NCI-H82 (cell line): ENCODE data around the gene OR51G2.
"Not testable (repeated sequence)": the region's sequence is repeated elsewhere in the genome, so short reads cannot be mapped to it uniquely, and the experiment has no call there.

Experiments
- DNase-seq: peaks from one replicate; lab custom pipeline; 2025; lab: John Stamatoyannopoulos, UW

The OR51G2 gene, protein sequence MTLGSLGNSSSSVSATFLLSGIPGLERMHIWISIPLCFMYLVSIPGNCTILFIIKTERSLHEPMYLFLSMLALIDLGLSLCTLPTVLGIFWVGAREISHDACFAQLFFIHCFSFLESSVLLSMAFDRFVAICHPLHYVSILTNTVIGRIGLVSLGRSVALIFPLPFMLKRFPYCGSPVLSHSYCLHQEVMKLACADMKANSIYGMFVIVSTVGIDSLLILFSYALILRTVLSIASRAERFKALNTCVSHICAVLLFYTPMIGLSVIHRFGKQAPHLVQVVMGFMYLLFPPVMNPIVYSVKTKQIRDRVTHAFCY

DNA sequence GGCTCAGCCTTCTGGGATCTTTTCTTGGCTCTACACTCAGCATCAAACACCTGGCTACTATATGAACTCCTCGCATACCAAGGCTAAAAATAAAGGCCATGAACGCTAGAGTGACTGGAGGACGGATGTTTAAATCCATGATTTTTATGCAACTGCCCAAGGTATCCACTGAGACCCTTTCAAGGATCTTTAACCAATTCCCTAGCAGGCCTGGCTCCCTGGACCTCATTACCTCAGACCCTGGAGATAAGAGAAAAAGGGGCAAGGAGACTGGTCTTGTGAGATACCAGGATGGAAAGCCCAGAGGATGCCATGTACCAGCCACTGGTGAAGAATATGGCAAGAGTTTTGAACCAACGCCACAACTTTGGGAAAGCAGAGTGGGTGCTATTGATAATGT, at the start of gene OR51G2:
TSS of gene OR51G2 (minus strand) at position 101 of the 400 bp plus-strand sequence. CDS start 3,687 bp downstream, outside the sequence.
- no peak for DNase-seq

DNA sequence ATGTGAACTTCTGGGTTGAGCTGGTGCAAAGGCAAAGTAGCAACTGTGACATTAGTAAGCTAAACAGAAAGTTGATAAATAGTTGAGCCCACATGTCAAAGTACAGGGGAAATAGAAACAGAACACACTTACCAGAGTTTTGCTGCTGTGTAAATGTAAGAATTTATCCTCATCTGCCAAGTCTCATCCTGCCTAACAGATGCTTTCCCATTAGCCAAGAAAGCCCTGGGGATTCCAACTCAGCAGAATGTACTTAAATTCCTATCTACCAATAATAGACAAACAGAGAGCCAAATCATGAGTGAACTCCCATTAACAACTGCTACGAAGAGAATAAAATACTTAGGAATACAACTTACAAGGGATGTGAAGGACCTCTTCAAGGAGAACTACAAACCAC, 43.7 kb upstream of the OR51G2 start:
- DNase-seq, result no peak

DNA sequence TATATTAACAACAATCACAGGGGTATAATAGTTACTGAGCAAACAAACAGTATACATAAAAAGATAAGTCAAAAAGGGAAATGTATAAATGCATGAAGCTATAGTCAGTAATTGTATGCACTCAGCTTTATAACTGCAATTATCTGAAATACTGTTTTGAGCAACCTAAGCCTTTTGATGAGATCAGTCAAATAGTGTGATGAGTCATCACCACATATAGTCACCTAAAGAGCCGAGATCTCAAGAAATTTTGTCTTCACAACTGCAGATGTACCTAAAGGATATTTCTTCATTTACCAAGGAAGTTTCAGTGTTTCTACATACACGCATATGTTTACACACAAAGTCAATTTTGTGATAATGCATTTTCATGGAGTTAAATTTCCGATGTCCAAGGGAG, 41.7 kb upstream of the OR51G2 start:
- no peak for DNase-seq

DNA sequence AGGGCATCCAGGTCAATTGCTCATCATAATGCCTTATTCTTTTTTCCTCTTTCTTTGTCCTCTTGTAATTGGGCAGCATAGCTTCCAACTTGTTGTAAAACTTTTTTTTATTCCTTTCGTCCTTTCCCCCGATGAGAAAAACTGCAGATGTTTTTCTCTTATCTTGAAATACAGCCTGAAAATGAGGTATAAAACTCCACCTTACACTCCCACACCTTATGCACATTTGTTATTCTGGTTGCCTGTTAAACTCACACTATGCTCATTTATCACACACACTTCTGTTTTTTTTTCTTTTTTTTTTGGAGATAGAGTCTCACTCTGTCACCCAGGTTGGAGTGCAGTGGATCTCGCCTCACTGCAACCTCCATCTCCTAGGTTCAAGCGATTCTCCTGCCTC, 38.2 kb upstream of the OR51G2 start:
- DNase-seq, result no peak

DNA sequence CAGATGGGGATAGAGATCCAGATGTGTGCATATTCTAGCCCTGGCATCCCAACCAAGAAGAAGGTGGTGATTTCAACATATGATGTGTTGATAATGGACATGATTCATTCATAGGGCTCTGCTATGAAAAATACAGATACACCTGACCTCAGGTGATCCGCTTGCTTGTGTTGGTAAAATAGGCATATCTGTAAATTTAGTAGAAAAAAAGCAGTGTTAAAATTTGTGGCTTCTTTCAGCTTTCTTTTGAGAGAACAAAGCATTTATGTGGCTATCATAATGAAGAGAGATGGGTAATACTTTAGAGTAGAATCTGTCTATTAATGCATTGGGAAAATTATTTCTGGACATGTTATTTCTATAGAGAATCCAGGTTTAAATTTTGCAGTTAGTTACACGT, 36.5 kb upstream of the OR51G2 start, which contains the start of gene OR51A2:
TSS of gene OR51A2 (minus strand) at position 101 of the 400 bp plus-strand sequence. CDS start at position 101, 0 bp downstream.
- DNase-seq, result not testable (repeated sequence)

DNA sequence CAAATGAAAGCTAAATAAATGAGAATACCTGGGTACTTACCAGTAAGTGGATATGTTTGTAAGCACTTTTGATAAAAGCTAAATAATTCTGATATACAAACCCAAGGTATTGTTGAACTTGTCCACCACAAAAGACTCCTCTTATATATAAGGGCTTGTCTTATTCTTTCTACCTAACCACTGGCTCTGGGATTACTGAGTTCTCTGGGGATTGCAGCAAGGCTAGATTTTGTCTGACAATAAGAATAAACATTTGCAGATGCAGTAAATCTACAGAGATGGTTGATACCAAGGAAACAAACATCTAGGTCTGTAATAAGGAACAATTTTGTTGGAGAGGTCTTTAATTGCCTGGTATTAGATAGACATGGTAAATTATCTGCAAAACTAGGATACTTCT, 28.4 kb upstream of the OR51G2 start, which contains the start of gene OR51A4:
TSS of gene OR51A4 (minus strand) at position 101 of the 400 bp plus-strand sequence. CDS start 505 bp downstream, outside the sequence.
- no peak for DNase-seq

DNA sequence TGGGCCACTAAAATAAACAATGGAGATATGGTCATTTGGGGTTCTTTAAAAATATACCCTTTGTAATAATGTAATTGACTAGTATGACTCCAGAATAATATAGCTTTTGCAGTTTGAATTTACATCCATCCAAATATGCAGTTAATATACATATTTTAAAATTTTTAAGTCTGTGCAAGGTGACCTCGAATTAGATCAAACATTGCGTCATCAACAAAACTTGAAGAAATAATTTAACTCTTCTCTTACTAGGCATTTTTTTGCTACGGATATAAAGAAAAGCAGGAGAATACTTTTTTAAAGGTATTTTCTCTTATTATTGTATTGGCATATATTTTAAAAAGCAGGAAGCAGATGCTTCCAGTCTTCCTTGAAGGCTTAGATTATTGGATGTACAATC, 17.6 kb upstream of the OR51G2 start:
- no peak for DNase-seq

DNA sequence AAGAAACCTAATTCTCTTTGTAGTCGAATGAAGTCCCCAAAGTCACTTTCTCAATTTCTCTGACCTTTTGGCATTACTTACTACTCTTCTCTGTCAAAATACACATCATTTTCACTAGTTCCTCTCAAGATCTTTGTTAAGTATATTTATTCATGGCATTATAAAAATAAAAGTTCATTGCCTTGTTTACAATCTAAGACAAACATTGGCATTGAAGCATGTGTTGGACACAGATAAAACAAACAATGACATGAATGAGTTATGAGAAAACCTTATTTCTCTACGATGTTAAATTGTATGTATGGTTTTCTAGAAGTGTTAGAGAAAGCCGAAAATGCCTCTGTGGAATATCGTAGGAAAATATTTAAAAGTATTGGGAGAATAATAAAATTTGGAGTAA, 13.6 kb upstream of the OR51G2 start:
- no peak for DNase-seq

DNA sequence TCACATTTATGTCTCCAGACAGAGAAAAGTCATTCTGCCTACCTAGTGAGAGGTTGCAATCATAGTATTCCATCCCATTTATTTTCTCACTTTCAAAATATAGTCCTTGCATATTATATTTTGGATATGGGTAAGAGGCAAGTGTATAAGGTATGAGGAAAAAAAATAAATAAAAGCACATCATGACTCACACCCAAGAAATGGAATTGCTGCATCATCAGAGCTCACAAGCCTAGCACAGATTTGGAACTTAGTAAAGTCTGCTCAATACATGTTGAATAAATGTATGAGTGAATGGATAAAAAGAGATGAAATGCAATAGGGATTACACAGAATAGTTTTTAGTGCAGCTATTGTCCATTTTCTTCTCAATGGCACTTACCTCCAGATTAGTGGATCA, 7.5 kb upstream of the OR51G2 start:
- DNase-seq, result no peak

DNA sequence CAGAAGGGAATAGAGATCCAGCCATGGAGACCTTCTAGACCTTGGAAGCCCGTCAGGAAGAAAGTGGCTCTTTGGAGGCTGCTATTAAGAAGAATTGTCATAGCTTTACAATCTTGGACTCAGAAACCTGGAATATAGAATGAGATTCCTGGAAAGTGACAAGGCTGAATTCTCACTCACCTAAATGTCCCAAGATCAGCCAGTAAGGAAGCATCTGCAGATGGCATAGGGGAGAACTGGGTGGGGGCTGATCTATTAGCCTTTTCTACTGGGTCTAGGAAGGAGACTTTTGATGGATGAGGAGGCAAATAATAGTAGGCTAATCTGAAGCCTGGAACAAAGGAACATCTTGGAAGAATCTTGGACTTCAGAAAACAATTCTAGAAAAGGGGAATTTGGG, 5.1 kb upstream of the OR51G2 start, which contains the start of gene OR51G1:
TSS of gene OR51G1 (minus strand) at position 101 of the 400 bp plus-strand sequence. CDS start at position 101, 0 bp downstream.
- DNase-seq, result no peak

DNA sequence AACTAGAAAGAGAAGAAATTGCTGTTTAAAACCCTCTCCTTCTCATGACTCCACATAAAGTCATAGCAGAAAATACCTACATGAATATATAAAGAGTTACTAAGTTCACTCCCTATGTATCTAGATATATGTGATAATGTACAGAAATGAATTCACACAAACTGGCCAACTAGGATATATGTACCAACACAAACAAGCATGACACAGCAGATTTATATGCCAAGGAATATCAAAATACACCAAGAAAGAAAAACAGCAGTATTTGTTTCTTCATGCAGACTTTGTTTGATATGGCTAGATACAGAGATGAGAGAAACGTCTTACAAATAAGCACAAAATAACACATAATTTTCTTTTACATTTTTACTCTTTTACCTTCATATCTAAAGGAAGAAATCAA, 3.2 kb upstream of the OR51G2 start:
- DNase-seq, result no peak

DNA sequence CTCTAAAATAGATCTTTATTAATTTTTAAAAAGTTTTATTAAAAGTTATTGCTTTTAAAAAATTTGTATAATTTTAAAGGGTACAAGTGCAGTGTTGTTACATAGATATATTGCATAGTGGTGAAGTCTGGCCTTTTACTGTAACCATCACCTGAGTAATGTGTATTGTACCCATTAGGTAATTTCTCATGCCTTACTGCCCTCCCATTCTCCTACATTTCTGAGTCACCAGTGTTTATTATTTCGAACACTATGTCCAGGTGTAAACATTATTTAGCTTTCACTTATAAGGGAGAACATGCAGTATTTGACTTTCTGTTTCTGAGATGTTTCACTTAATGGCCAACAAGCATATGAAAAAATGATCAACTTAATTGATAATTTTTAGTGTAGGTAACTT, 2.6 kb upstream of the OR51G2 start:
- no peak for DNase-seq

DNA sequence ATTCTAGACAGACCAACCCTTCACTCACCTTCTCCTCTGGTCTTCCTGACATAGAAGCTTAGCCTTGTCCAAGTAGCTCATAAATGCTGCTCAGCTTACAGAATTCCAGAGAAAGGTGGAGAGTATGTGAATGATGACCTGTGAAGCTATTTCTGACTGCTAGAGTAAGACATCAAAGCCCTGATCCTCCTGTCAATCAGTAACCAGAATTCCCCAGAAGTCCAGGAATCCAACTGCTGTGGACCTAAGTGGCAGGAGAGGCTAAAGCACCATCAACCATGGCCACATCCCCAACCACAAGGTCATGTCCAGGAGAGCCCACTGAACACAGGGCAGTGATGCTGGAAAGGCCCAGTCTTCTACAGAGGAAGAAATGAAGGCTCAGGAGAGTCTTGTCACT, 2.6 kb downstream of the OR51G2 start:
- no peak for DNase-seq

DNA sequence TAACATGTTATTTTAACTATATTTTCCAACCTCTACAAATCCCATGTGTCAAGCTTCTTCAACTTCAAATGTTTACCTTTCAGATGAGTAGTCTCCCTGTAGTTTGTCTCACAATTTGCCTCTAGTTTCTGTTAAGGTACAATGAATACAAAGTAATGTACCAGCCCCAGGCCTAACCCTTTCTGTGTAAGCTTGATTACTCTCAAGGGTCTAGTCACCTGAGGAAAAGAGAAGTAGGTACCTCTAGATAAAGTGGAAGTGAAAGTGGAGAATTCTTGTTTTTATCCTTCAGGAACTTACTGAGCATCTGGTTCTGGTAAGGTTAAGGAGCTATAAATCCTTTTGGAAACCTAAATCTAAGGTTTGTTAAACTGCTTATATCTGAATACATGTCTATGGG, 15.7 kb downstream of the OR51G2 start, which contains the start of gene OR51A7:
TSS of gene OR51A7 (plus strand) at position 300 of the 400 bp plus-strand sequence. CDS start 3,587 bp downstream, outside the sequence.
- DNase-seq, result no peak

DNA sequence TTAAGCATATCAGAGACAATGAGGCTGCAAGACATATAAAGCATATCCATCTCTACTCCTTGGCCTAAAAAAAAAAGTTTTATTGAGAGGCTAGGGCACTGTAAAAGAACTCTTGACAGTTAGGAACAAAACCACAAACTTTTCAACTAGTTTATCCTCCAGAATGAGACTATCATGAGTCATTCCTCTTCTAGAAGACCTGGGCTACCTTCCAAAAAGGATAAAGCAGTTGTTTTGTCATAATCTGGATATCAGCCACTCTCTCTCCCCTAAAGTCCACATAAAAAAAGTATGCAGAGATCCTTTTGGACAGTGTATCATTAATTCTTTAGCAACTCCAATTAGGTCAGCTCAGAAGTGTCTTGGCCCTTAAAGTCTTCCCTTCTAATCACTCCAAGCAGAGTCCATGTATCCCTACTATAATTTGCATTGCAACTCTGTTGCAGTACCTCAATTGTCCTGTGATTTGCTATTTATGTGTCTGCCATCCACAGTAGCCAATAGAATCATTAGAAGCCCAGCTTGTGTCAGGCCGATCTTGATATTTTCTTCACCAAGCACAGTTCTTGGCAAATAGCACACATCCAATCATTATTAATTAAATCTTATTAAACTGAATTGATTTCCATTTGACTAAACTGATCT, 27.0 kb downstream of the OR51G2 start:
- DNase-seq, result no peak

DNA sequence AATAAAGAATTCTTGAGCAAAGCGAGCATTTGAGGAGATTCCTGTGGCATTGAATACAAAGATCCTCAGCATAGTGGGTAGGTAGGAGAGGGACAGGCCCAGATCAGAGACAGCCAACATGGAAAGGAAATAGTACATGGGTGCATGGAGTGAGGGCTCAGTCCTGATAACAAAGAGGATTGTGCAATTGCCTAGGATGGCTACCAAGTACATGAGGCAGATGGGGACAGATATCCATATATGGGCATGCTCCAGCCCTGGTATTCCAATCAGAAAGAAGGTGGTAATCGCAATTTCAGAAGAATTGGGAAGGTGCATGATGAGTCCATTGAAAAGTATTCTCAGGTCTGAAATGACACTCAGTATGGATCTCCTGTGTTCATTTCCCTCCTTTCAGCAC, 28.9 kb downstream of the OR51G2 start:
- no peak for DNase-seq

DNA sequence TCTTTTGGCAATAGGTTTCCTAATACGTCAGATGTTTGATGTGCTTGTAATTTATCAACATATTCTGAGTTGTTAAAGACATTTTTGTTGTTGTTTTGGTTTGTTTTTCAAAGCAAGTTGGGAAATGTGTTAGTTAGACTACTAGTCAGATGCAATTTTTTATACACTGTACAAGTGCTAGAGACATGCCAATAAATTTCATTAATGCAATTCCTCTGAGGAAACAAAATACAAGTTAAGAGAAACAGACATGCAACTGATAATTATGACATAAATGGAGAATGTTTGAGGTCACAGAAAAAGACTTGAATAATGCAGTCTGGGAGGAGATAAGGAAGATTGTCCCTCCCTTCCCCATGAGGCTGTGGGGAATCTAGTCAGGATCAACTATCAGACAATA, 31.6 kb downstream of the OR51G2 start:
- no peak for DNase-seq

DNA sequence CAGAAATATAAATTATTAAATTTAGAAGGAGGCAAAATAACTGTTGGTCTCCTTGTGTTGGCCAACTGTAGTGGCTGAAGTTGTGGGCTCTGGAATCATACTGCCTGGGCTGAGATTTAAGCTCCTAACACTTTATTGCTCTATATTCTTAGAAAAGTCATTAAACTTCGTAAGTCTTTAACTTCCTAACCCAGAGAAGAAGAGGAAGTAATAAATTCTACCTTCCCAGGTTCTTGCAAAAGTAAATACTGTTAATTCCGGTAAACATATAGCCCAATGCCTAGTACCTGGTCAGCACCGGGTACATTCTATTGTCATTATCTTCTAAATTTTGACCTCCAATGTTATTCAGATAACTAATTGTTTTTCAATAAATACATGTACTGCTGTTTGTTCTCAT, 33.0 kb downstream of the OR51G2 start:
- DNase-seq, result no peak

DNA sequence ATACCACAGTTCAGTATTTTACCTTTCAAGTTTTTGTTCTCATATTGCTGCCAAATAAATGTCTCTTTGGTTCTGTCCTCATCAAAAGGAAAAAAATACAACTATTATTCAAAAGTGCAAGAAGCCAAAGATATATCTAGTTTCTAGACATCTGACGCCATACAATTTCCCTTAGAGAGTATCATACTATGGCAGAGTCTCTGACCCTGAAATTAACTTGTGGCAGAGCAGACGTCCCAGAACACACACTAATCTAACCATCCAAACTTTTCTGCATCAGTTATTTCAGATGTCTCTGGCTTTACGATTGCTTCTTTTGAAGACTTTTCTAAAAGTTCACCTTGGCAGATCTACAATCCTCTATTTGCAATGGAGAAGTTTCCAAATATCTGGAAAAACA, 34.8 kb downstream of the OR51G2 start:
- no peak for DNase-seq

DNA sequence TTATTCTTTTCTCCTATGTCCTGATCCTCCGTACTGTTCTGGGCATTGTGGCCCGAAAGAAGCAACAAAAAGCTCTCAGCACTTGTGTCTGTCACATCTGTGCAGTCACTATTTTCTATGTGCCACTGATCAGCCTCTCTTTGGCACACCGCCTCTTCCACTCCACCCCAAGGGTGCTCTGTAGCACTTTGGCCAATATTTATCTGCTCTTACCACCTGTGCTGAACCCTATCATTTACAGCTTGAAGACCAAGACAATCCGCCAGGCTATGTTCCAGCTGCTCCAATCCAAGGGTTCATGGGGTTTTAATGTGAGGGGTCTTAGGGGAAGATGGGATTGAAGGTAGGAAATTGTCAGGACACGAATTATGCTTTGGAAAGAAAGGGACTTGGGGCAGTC, 36.6 kb downstream of the OR51G2 start:
- no peak for DNase-seq

DNA sequence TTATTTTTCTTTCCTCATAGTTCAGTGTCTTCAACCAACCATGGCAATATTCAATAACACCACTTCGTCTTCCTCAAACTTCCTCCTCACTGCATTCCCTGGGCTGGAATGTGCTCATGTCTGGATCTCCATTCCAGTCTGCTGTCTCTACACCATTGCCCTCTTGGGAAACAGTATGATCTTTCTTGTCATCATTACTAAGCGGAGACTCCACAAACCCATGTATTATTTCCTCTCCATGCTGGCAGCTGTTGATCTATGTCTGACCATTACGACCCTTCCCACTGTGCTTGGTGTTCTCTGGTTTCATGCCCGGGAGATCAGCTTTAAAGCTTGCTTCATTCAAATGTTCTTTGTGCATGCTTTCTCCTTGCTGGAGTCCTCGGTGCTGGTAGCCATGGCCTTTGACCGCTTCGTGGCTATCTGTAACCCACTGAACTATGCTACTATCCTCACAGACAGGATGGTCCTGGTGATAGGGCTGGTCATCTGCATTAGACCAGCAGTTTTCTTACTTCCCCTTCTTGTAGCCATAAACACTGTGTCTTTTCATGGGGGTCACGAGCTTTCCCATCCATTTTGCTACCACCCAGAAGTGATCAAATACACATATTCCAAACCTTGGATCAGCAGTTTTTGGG, 37.2 kb downstream of the OR51G2 start, which contains the start of gene OR51T1:
TSS of gene OR51T1 (plus strand) at position 41 of the 641 bp plus-strand sequence. CDS start at position 41, 0 bp downstream.
- no peak for DNase-seq

DNA sequence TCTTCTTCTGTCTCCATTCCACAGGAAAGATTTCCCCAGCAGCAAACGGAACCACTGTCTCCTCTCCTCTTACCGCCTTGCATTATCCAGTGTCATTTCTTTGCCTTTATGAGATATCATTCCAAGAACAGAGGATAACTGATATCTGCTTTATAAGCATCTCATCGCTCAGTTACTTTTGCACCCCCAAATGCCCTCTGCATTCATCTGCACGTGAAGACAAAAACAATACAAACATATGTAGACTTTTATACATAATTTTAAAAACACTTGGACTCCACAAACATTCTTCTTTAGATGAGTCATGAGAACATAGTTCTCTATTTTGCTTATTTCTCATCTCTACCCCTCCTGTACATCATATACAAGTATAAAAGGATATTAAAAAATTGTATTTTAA, 38.0 kb downstream of the OR51G2 start:
- DNase-seq, result no peak

DNA sequence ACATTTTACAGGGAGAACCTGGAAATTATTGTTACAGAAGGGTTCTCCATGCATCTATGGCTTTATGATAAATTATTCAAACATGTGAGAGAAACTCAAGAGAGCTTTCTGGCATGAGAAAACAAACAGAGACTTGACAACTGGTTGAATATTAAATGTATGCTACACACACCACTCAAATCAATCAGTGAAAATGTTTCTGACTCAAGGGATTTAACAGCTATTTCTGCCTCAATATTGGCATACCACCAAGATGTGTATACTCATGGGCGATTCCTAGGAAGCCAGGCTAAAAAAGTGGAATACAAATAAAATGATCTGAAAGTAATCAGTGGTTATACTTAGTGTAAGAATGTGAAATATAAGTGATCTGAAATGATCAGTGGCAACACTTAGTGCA, 53.3 kb downstream of the OR51G2 start:
- DNase-seq, result no peak
